Loucy (cell line): ENCODE results near the gene SHISAL1.

Source experiments
- CTCF ChIP-seq: fragments of 200-600 bp; sonication (generic); conservative IDR thresholded peaks from 2 replicates; pipeline ENCODE4 v1.5.1; 2014; ENCODE audit warnings: mild to moderate bottlenecking, antibody characterized with exemption, low read length
- EZH2phosphoT487 ChIP-seq: fragments of 200-600 bp; IDR thresholded peaks from 2 replicates; pipeline ENCODE4 v1.6.1; 2018; ENCODE audit warnings: antibody characterized with exemption, mild to moderate bottlenecking, moderate library complexity, borderline replicate concordance

- no peak for TF ChIP-seq EZH2phosphoT487
- TF ChIP-seq CTCF = no peak
Measured at GRCh38 chr22:44256556-44257485, 55.9 kb downstream of the SHISAL1 start.
